CD4-positive, alpha-beta T cell treated with Interleukin-1 beta for 1 hour (primary cell): ENCODE results near the gene ANGPTL4.

Source experiments
- DNase-seq, 2 donors: peaks; one replicate each; pipeline ENCODE4 v3.0.0-alpha.2; 2020 to 2022

ANGPTL4 gene

GRCh38 chr19:8421484-8422461, 57.8 kb downstream of the ANGPTL4 start:
- no peak for DNase-seq

DNA sequence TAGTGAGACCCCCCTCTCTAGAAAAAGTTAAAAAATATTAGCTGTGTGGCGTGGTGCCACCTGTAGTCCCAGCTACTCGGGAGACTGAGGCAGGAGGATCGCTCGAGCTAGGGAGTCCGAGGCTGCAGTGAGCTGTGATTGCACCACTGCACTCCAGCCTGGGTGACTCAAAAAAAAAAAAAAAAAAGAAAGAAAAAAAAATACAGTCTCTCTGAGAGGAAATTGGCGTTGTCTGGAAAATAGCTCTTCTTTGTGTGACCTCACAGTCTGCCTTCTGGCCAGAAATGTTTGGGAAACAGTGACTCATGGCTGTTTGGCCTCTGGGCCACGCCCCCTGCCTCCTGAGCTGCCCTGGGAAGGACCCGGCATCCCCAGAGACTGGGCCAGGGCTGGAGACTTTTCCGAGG, 59.9 kb downstream of the ANGPTL4 start:
- DNase-seq: peak in 1 of 2 donors; percentile 69
